Measurements from ENCODE around the gene KRT79. TPM values are rescaled to one million over a fixed set of nuclear protein-coding genes. Genes with fewer than 3 reads are reported as not detected.

KRT79 gene
- total RNA-seq = not detected in 2 replicates

DNA sequence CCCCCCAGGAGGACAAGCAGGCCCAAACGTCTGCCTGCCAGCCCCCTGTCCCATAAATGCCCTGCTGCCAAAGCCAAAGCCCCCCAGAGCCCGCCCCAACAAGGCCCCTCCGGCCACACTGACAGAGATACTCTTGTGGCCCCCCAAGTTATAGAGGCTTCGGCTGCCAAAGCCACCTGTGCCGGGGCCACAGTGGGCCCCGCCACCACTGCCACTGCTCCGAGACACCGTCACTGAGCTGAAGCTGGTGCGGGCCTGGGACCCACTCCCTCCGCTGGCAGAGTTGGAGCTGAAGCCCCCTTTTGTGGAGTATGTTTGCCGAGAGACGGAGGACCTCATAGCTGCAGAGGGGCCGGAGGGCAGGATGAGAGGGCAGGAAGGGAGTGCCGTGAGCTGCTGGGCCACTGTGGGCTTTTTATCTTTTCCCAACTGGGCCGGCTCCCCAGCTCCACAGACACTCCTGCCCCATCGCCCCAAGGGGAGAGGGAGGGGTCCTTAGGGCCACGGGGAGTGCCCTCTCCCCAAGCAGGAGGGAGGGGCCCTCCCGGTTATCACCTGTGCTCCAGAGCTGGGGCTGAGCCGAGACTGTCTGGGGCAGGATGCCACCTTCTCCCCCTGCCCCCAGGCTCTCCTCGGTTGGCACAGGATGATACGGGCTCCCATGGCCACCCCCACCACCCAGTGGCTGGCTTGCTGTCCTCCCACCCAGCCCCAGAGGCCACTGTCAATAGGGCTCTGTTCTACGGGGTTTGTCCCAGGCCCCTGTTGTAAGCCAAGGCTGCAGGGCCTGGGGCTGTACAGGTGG, at the start of gene KRT79:
Gene KRT79, minus strand, starts transcription at position 390 of the 805 bp plus-strand sequence. Its CDS starts 51 bp downstream, at position 339.

DNA sequence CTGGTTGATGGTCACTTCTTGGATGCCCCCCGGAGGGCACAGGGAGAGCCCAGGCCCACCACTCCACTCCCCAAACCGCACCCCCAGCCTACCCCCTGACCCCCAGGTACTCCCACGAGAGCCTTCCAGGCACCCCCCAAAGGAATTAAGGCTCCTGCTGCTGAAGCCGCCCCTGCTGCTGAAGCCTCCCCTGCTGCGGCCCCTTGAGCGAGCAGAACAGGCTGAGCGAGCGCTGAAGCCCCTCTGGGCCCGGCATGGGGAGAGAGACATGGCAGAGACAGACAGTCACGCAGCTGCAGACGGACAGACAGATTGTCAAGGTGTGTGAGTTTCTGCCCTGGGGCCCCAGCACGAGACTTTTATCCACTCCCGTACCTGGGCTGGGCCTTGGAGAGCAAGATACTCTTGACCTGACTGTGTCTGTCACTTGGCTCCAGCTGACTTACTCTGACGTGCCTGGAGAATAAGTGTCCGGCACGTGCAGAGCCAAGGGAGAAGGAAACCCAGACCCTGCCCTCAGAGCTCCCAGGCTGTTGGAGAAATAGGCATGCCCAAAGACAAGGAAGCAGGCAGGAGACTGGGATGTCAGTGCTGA, 14.6 kb upstream of the KRT79 start, which contains the start of gene KRT78:
Gene KRT78, minus strand, starts transcription at position 334 of the 595 bp plus-strand sequence. Its CDS starts 64 bp downstream, at position 270.

DNA sequence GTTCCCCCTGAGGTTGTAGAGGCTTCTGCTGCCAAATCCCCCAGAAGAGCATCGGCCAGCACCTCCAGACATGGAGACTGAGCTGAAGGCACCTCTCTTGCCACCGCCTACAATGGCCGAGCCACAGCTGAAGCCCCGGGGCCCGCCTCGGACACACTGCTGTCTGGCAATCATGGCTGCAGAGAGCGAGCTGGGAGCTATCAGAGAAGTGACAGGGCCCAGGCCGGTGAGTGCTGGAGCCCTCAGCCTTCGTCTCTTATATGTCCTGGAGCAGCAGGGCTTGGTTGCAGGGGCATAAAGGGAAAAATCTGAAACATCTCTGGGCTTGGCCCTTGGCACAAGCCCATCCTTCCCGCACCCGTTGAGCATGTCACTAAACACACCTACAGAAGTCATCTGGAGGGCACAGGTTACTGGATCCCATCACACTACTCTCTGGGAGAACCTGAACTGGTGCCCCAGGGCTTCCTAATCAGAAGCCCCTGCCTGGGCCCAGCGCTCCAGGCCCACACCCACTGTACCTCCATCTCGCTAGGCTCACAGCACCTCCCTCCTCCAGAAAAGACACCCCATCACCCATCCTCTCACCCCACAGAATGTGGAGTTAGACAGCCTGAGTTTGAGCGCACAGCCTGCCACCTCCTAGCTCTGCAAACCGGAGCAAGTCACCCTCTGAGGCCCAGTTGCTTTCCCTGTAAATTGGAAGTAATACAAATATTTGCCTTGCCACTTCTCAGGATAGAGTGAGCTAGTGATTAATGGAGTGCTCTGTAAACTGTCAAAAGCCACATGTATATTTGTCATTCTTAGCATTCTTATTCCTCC, 20.0 kb downstream of the KRT79 start, which contains the start of gene KRT4:
Gene KRT4, minus strand, starts transcription at position 232 of the 825 bp plus-strand sequence. Its CDS starts 58 bp downstream, at position 174.

DNA sequence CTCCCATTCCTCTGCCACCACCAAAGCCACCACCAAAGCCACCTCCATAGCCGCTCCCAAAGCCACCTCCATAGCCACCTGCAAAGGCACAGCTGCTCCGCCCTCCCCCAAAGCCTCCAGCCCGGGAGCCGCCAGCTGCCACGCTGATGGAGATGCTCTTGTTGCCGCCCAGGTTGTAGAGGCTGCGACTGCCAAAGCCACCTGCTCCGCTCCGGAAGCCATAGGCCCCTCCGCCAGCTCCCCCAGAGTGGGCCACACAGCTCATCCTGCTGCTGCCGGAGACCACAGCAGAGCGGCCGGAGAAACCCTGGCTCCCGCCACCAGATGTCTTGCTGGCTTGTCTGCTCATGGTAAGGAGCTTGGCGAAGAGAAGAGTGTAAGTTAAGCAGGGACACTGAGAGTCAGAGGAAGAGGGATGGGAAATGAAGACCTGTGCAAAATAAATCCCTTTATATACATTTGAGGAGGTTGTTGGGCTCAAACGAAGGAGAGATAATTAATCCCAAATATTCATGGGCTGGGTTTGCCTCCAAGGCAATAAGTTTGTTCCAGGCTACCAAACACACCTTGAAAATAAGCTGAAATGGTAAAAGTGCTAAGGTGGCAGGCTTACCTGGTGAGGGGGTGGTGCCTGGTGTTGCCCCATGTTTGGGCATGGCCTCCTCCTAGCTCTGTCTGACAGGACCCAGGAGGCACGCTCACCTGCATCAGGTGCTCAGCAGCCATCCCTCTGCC, 38.2 kb downstream of the KRT79 start, which contains the start of gene KRT3:
Gene KRT3, minus strand, starts transcription at position 424 of the 735 bp plus-strand sequence. Its CDS starts 75 bp downstream, at position 349.

DNA sequence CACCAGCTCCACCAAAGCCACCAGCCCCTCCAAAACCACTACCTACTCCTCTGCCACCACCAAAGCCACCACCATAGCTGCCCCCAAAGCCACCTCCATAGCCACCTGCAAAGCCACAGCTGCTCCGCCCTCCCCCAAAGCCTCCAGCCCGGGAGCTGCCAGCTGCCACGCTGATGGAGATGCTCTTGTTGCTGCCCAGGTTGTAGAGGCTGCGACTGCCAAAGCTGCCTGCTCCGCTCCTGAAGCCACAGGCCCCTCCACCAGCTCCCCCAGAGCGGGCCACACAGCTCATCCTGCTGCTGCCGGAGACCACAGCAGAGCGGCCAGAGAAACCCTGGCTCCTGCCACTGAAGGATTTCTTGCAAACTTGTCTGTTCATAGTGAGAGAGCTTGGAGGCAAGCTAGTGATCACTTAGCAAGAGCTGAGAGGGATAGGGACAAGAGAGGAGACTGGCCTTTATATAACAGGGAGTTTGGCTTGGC, 57.2 kb downstream of the KRT79 start, which contains the start of gene KRT76:
Gene KRT76, minus strand, starts transcription at position 433 of the 483 bp plus-strand sequence. Its CDS starts 54 bp downstream, at position 379.

Small RNAs within 50 kb of the gene (small RNA-seq; reads per million reads assigned to genes)
- gene AC107016.2 = not detected

Other genes starting within 250 kb of the KRT79 start
- not detected in 2 replicates for gene KRT72, start 232.8 kb downstream of the KRT79 start, total RNA-seq
- not detected in 2 replicates for gene KRT73, start 215.8 kb downstream of the KRT79 start, total RNA-seq
- not detected in 2 replicates for gene KRT2, start 182.1 kb downstream of the KRT79 start, total RNA-seq
- gene KRT1, start 153.9 kb downstream of the KRT79 start, total RNA-seq = not detected in 2 replicates
- not detected in 2 replicates for gene KRT77, start 130.8 kb downstream of the KRT79 start, total RNA-seq
- not detected in 2 replicates for gene KRT76, start 57.0 kb downstream of the KRT79 start, total RNA-seq
- not detected in 2 replicates for gene KRT3, start 38.2 kb downstream of the KRT79 start, total RNA-seq
- gene KRT4, start 20.2 kb downstream of the KRT79 start, total RNA-seq = 0.39 and 0.43 TPM in 2 replicates
- not detected in 2 replicates for gene KRT78, start 14.7 kb upstream of the KRT79 start, total RNA-seq
- gene KRT8, start 70.8 kb upstream of the KRT79 start, total RNA-seq = 7.6 and 11.7 TPM in 2 replicates
- 2.1 and 4.3 TPM in 2 replicates for gene KRT18, start 114.8 kb upstream of the KRT79 start, total RNA-seq
- gene EIF4B, start 172.1 kb upstream of the KRT79 start, total RNA-seq = 1,075 and 1,228 TPM in 2 replicates
- 61.2 and 85.7 TPM in 2 replicates for gene TNS2, start 215.8 kb upstream of the KRT79 start, total RNA-seq
- gene SPRYD3, start 245.1 kb upstream of the KRT79 start, total RNA-seq = 26.8 and 32.0 TPM in 2 replicates

Measured in articular chondrocyte of knee joint (primary cell).